A673 (cell line): ENCODE data around the gene ATPAF2. TPM values are rescaled to one million over a fixed set of nuclear protein-coding genes. Genes with fewer than 3 reads are reported as not detected.

Experiments
- BruUV-seq: library from RNA; stranded (reverse); fragments of 400-500 nt; replicated peaks from 2 replicates; lab custom pipeline; 2021; lab: Mats Ljungman, UMichigan
- CTCF ChIA-PET: fragments of 300-600 bp; sonication (Branson Sonifier 250); formaldehyde crosslinking; loops from one replicate; lab custom pipeline; 2022; ENCODE audit warnings: antibody characterized with exemption; lab: Charles Lee
- POLR2A ChIA-PET: fragments of 300-600 bp; sonication (Branson Sonifier 250); formaldehyde crosslinking; loops from one replicate; lab custom pipeline; 2022; ENCODE audit warnings: antibody characterized with exemption; ENCODE audit not compliant: low non-redundant PET; lab: Charles Lee
- DNase-seq: peaks from one replicate; pipeline ENCODE4 v3.0.0-alpha.2; 2015; ENCODE audit warnings: low spot score
- H3K27ac ChIP-seq: fragments of 200-600 bp; sonication (generic); 2 replicates; pipeline ENCODE4 v1.5.1; 2016; ENCODE audit warnings: mixed run types, low read depth, mild to moderate bottlenecking, mixed read lengths, antibody characterized with exemption, low read length; ENCODE audit not compliant: poor library complexity, severe bottlenecking
- H3K27me3 ChIP-seq: fragments of 200-600 bp; sonication (generic); replicated peaks from 2 replicates; pipeline ENCODE4 v1.6.1; 2017; ENCODE audit warnings: mixed run types, low read depth, mild to moderate bottlenecking, mixed read lengths, antibody characterized with exemption, low read length; ENCODE audit not compliant: insufficient read depth, poor library complexity
- H3K36me3 ChIP-seq: fragments of 200-600 bp; sonication (generic); 2 replicates; pipeline ENCODE4 v1.6.1; 2016; ENCODE audit warnings: mixed run types, mild to moderate bottlenecking, mixed read lengths, antibody characterized with exemption, low read length; ENCODE audit not compliant: insufficient read depth, poor library complexity, severe bottlenecking
- H3K4me1 ChIP-seq: fragments of 200-600 bp; sonication (generic); 2 replicates; pipeline ENCODE4 v1.6.1; 2017; ENCODE audit warnings: mixed run types, mild to moderate bottlenecking, mixed read lengths, antibody characterized with exemption, low read length; ENCODE audit not compliant: insufficient read depth, poor library complexity, severe bottlenecking
- H3K4me3 ChIP-seq: fragments of 200-600 bp; sonication (generic); 2 replicates; pipeline ENCODE4 v1.5.1; 2016; ENCODE audit warnings: low read depth, mixed run types, mild to moderate bottlenecking, mixed read lengths, low read length; ENCODE audit not compliant: poor library complexity, severe bottlenecking
- H3K9me3 ChIP-seq: fragments of 200-600 bp; sonication (generic); 2 replicates; pipeline ENCODE4 v1.6.1; 2016; ENCODE audit warnings: mixed run types, low read depth, mild to moderate bottlenecking, mixed read lengths, antibody characterized with exemption, low read length; ENCODE audit not compliant: poor library complexity, severe bottlenecking
- CTCF ChIP-seq: fragments of 300-800, 200-600 bp; sonication (generic); conservative IDR thresholded peaks from 2 replicates; pipeline ENCODE4 v1.5.1; 2017; ENCODE audit warnings: low read depth, mild to moderate bottlenecking, antibody characterized with exemption, low read length, moderate library complexity, mixed read lengths
- EZH2 ChIP-seq: fragments of 200-600 bp; sonication (generic); IDR thresholded peaks from 2 replicates; pipeline ENCODE4 v1.6.1; 2017; ENCODE audit warnings: borderline replicate concordance, low read depth, mild to moderate bottlenecking, mixed read lengths, antibody characterized with exemption, low read length; ENCODE audit not compliant: poor library complexity, severe bottlenecking
- intact Hi-C: fragments of 100-400 bp; cut with micrococcal nuclease; formaldehyde crosslinking; loops from one replicate; pipeline ENCODE4 v1.10.0; 2022; ENCODE audit not compliant: unreplicated experiment
- total RNA-seq: library from RNA; stranded (reverse); gene quantifications from 2 replicates; pipeline ENCODE4 v1.2.3, GENCODE V29; 2021

Gene ATPAF2
- total RNA-seq, 1 experiment from 2014 or later, result 30.5 TPM

DNA sequence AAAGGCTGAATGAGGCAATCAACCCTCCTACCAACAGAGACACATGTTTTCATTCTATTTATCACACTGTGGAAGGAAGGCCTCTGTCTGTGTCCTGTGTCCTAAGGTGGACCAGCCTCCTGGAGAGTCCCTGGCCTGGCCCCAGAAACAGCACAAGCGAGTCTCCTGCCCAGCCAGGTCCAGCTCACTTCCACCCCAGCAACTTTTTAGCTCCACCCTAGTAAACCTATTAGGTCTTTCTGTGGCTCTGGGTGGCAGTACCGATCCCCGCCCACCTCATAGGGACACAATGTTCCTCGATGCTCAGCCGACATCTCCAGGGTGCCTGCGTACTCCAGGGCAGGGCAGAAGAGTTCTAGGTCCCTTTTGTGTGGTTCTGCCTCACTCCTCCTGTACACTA is 55.6 kb downstream of the ATPAF2 start:
- H3K27ac ChIP-seq, result no peak overlapping the region
- H3K4me1 ChIP-seq, result no peaks in the 10 kb centered on the region
- no peak for DNase-seq
- H3K27me3 ChIP-seq, result no peaks in the 10 kb centered on the region
- no peak overlapping the region for H3K4me3 ChIP-seq
- no peaks in the 10 kb centered on the region for H3K36me3 ChIP-seq
- no TSS peak for BruUV-seq
- CTCF ChIA-PET, result no interaction called here
- intact Hi-C loops, result no loop called here
- POLR2A ChIA-PET, result no interaction called here
- no peak for TF ChIP-seq EZH2
- no peak for TF ChIP-seq CTCF
- no peaks in the 10 kb centered on the region for H3K9me3 ChIP-seq

DNA sequence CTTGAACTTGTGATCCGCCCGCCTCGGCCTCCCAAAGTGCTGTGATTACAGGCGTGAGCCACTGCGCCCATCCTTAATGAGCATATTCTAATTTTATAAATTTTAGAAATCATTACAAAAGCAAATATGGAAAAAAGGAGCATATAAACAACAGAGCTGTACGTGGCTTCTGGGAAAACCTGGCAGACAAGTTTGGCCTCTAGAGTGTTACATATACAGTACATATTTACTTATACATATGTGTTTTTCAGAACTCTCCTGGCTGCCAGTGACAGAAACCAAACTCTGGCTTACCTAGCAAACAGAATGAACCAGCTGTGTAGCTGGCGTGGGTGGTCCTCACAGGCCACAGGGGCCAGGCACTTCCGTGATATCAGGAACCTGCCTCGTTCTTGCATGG is 56.2 kb downstream of the ATPAF2 start:
- no TSS peak for BruUV-seq
- ChIA-PET CTCF (no interaction called here), POLR2A (no interaction called here)
- no peak for DNase-seq
- Histone ChIP-seq H3K27me3 (no peaks in the 10 kb centered on the region), H3K4me3 (no peak overlapping the region), H3K9me3 (no peaks in the 10 kb centered on the region), H3K27ac (no peak overlapping the region), H3K36me3 (no peaks in the 10 kb centered on the region), H3K4me1 (no peaks in the 10 kb centered on the region)
- TF ChIP-seq EZH2 (no peak), CTCF (no peak)
- intact Hi-C loops, result no loop called here

GRCh38 chr17:17981330-17981729 is 57.6 kb downstream of the ATPAF2 start:
- Histone ChIP-seq H3K27me3 (no peaks in the 10 kb centered on the region), H3K4me1 (no peaks in the 10 kb centered on the region), H3K36me3 (no peaks in the 10 kb centered on the region), H3K27ac (no peak overlapping the region), H3K9me3 (no peaks in the 10 kb centered on the region), H3K4me3 (no peak overlapping the region)
- ChIA-PET POLR2A (no interaction called here), CTCF (no interaction called here)
- TF ChIP-seq EZH2 (no peak), CTCF (no peak)
- no TSS peak for BruUV-seq
- DNase-seq, result no peak
- intact Hi-C loops, result no loop called here
